Nephron progenitor cell (in vitro differentiated cells): ENCODE results near the gene EPB41L4A.

Source experiments
- DNase-seq: peaks from one replicate; pipeline ENCODE4 v3.0.0; 2021
- H3K27ac Mint-ChIP-seq: 2 replicates; pipeline ENCODE4 v1.8.0; 2021; ENCODE audit warnings: mild to moderate bottlenecking, moderate library complexity, mixed read lengths
- H3K27me3 Mint-ChIP-seq: 2 replicates; pipeline ENCODE4 v1.8.0; 2021; ENCODE audit warnings: mild to moderate bottlenecking, low read depth, mixed read lengths; ENCODE audit not compliant: poor library complexity
- H3K36me3 Mint-ChIP-seq: 2 replicates; pipeline ENCODE4 v1.8.0; 2021; ENCODE audit warnings: low read depth, mixed read lengths
- H3K4me1 Mint-ChIP-seq: 2 replicates; pipeline ENCODE4 v1.8.0; 2021; ENCODE audit warnings: mixed read lengths
- H3K4me3 Mint-ChIP-seq: 2 replicates; pipeline ENCODE4 v1.8.0; 2021; ENCODE audit warnings: mild to moderate bottlenecking, moderate library complexity, mixed read lengths
- H3K9me3 Mint-ChIP-seq: 2 replicates; pipeline ENCODE4 v1.8.0; 2021; ENCODE audit warnings: mild to moderate bottlenecking, moderate library complexity, mixed read lengths
- CTCF ChIP-seq: fragments of 200-600 bp; sonication (generic); IDR thresholded peaks from 2 replicates; pipeline ENCODE4 v1.5.0; 2021; ENCODE audit warnings: antibody characterized with exemption

The EPB41L4A gene

DNA sequence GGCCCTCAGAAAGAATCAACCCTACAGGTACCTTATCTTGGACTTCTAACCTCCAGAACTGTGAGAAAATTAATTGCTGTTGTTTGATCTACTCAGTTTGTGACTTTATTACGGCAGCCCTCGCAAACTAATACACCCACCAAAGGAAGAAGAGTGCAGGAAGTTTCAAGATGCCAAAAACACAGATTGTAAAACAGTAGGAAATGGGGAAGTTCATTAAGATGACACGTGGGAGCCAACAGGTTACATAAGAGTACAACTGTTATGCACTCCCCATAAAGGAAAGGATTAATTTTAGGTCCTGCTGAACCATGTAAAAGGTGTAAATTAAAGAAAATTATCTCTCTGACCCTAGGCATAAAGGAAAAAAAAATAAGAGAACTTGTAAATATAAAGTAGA, 294.3 kb downstream of the EPB41L4A start:
- Mint-ChIP-seq H3K27ac (peak overlapping the region; percentile 9), H3K4me3 (no peak overlapping the region), H3K27me3 (peaks cover 6% of the 10 kb centered on the region), H3K9me3 (peaks cover 7% of the 10 kb centered on the region), H3K36me3 (no peaks in the 10 kb centered on the region), H3K4me1 (no peaks in the 10 kb centered on the region)
- TF ChIP-seq CTCF, result no peak
- no peak for DNase-seq

DNA sequence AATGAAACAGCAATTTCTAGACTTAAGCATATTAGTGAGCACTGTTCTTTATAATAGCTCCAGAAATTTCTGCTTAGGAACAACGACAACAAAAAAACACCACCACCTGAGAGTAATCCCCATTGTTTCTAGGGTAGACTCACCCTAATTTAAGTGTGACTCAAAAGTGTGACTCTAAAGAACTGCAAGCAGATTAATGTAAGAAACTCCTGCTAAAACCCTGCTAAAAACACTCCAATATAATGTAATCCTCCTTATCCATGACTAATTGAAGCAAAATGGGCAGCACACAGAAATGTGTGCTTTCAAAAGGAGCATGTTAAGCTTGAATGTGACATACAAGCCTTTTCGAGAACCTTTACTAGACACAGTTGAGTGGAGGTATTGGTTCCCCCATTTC, 296.0 kb downstream of the EPB41L4A start:
- Mint-ChIP-seq H3K9me3 (peaks cover 12% of the 10 kb centered on the region), H3K36me3 (no peaks in the 10 kb centered on the region), H3K4me1 (no peaks in the 10 kb centered on the region), H3K27me3 (peaks cover 6% of the 10 kb centered on the region), H3K27ac (no peak overlapping the region), H3K4me3 (no peak overlapping the region)
- TF ChIP-seq CTCF, result no peak
- no peak for DNase-seq

DNA sequence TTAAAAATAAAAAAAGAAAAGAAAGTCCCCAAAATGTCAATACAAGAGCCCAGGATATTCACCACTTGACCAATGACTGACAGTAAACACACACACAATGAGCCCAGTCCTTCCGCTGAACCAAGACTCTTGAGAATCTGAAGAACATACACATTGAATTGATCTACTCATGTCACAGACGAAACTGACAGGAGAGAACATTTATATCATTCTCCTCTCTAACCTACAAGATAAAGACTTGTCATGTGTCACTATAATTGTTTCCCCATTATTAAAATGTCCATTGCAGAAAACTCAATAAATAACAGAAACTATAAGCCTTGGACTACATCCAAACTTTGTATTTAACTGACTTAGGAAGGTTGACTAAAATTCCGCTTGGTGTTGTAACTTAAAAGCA, 296.7 kb downstream of the EPB41L4A start:
- Mint-ChIP-seq H3K4me1 (no peaks in the 10 kb centered on the region), H3K27me3 (peaks cover 6% of the 10 kb centered on the region), H3K9me3 (peaks cover 12% of the 10 kb centered on the region), H3K27ac (peak overlapping the region; percentile 71), H3K4me3 (no peak overlapping the region), H3K36me3 (no peaks in the 10 kb centered on the region)
- no peak for DNase-seq
- TF ChIP-seq CTCF, result no peak

DNA sequence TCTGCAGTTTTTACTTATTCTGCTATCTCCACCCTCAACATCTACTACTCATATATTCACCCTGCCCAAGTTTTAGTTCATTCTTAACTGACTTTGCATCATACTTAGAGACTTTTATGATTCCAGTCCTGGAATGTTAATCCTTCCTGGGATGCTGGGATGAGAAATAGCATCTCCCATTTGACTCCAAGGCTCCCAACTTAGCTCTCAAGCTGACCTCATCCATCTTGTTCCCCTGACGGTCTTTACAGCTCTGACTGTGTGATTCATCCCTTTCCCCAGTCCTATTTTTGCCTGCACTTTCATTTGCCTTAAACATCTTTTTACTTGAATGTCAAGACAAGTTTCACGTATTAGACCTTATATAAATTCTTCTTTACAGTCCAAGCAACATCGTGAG, 297.8 kb downstream of the EPB41L4A start:
- no peak for TF ChIP-seq CTCF
- no peak for DNase-seq
- Mint-ChIP-seq H3K9me3 (peaks cover 12% of the 10 kb centered on the region), H3K4me1 (no peaks in the 10 kb centered on the region), H3K36me3 (no peaks in the 10 kb centered on the region), H3K4me3 (no peak overlapping the region), H3K27ac (no peak overlapping the region), H3K27me3 (peaks cover 6% of the 10 kb centered on the region)

DNA sequence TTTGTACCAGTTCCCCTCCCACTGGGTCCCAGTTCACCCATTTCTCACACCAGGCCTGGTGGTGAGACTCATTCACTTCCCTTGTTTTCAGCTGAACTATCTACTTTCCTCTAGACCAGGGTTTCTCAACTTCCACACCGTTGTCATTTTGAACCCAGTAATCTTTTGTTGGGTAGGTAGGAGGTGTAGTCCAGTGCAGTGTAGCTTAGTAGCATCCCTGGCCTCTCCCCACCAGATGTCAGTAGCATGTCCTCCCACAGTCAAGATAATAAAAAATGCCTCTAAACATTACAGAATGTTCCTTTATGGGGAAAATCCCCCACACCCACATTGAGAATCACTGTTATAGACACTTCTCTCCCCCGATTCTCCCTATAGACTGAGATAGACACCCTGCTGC, 299.1 kb downstream of the EPB41L4A start:
- Mint-ChIP-seq H3K36me3 (no peaks in the 10 kb centered on the region), H3K4me3 (no peak overlapping the region), H3K9me3 (peaks cover 12% of the 10 kb centered on the region), H3K27ac (no peak overlapping the region), H3K4me1 (no peaks in the 10 kb centered on the region), H3K27me3 (peaks cover 10% of the 10 kb centered on the region)
- DNase-seq, result no peak
- no peak for TF ChIP-seq CTCF

GRCh38 chr5:112119508-112119907, 299.6 kb downstream of the EPB41L4A start:
- H3K9me3 Mint-ChIP-seq, result peaks cover 12% of the 10 kb centered on the region
- no peak overlapping the region for H3K4me3 Mint-ChIP-seq
- H3K27ac Mint-ChIP-seq, result no peak overlapping the region
- DNase-seq, result no peak
- peaks cover 10% of the 10 kb centered on the region for H3K27me3 Mint-ChIP-seq
- no peak for TF ChIP-seq CTCF
- H3K36me3 Mint-ChIP-seq, result no peaks in the 10 kb centered on the region
- H3K4me1 Mint-ChIP-seq, result no peaks in the 10 kb centered on the region
